Endothelial cell of umbilical vein (primary cell): ENCODE results near the gene KLF15. TPM values are rescaled to one million over a fixed set of nuclear protein-coding genes. Genes with fewer than 3 reads are reported as not detected.
A peak's percentile ranks its signal among the peaks of the same experiment; 100 is the strongest.

Experiments
- BruUV-seq: library from RNA; stranded (reverse); fragments of 400-500 nt; replicated peaks from 2 replicates; lab custom pipeline; 2021; lab: Mats Ljungman, UMichigan
- CTCF ChIA-PET: fragments of 300-600, 350-600 bp; sonication (Branson Sonifier 250); formaldehyde crosslinking; loops from one replicate; lab custom pipeline; 2021; ENCODE audit warnings: antibody characterized with exemption, inconsistent platforms; lab: Charles Lee
- POLR2A ChIA-PET: fragments of 300-600, 350-600 bp; sonication (Branson Sonifier 250); formaldehyde crosslinking; loops from one replicate; lab custom pipeline; 2021; ENCODE audit warnings: antibody characterized with exemption, inconsistent platforms; lab: Charles Lee
- DNase-seq: peaks from one replicate; pipeline ENCODE4 v3.0.0-alpha.2; 2011; ENCODE audit warnings: low read depth, low spot score
- FAIRE-seq: peaks from 2 replicates; lab custom pipeline; 2011; peaks lifted over from hg19 to GRCh38; lab: Jason Lieb, UNC
- H2AFZ ChIP-seq: 2 replicates; pipeline ENCODE4 v1.6.0; 2012; ENCODE audit warnings: low read depth, low read length, control low read depth, inconsistent platforms
- H3K27ac ChIP-seq: 2 replicates; pipeline ENCODE4 v1.5.1; 2011; ENCODE audit warnings: low read depth, mild to moderate bottlenecking, control low read depth, low read length, moderate library complexity; ENCODE audit not compliant: insufficient read depth
- H3K27me3 ChIP-seq, 2 experiments: 2 replicates each; pipeline versions ENCODE4 v1.6.0 to v1.6.1; 2011; ENCODE audit warnings: low read length in 2 of 2, mixed read lengths in 1 of 2; ENCODE audit not compliant: control insufficient read depth in 2 of 2, insufficient read depth in 2 of 2
- H3K36me3 ChIP-seq, 2 experiments: 2 replicates in 1 of 2; 3 replicates in 1 of 2; pipeline ENCODE4 v1.5.1; 2011; ENCODE audit warnings: low read length in 2 of 2, mild to moderate bottlenecking in 1 of 2, moderate library complexity in 1 of 2; ENCODE audit not compliant: control insufficient read depth in 2 of 2, insufficient read depth in 2 of 2; ENCODE audit errors: extremely low read depth in 1 of 2
- H3K4me1 ChIP-seq: 3 replicates; pipeline ENCODE4 v1.5.1; 2011; ENCODE audit warnings: mild to moderate bottlenecking, low read length; ENCODE audit not compliant: control insufficient read depth, insufficient read depth; ENCODE audit errors: extremely low read depth
- H3K4me2 ChIP-seq: 2 replicates; pipeline ENCODE4 v1.6.1; 2011; ENCODE audit warnings: low read length, control low read depth, mixed read lengths; ENCODE audit not compliant: insufficient read depth
- H3K4me3 ChIP-seq, 3 experiments: fragments of 200-600 bp in 1 of 3; sonication (generic), shearing (Covaris generic) in 1 of 3; replicated peaks in 1 of 3; 2 replicates each; pipeline ENCODE4 v1.5.1; 2011 to 2016; ENCODE audit warnings: control low read depth in 3 of 3, low read length in 3 of 3, mild to moderate bottlenecking in 2 of 3, inconsistent platforms in 1 of 3, low read depth in 1 of 3, moderate library complexity in 1 of 3; ENCODE audit not compliant: insufficient read depth in 1 of 3
- H3K79me2 ChIP-seq: 2 replicates; pipeline ENCODE4 v1.6.0; 2012; ENCODE audit warnings: low read length, inconsistent platforms; ENCODE audit not compliant: control insufficient read depth, insufficient read depth
- H3K9ac ChIP-seq: replicated peaks from 2 replicates; pipeline ENCODE3; 2011; ENCODE audit warnings: low read length, control low read depth; ENCODE audit not compliant: insufficient read depth; ENCODE audit errors: extremely low read depth
- H3K9me1 ChIP-seq: replicated peaks from 3 replicates; pipeline ENCODE4 v1.6.0; 2011; ENCODE audit warnings: mild to moderate bottlenecking, low read length; ENCODE audit not compliant: control insufficient read depth, insufficient read depth; ENCODE audit errors: extremely low read depth
- H3K9me3 ChIP-seq: replicated peaks from 2 replicates; pipeline ENCODE4 v1.5.1; 2012; ENCODE audit warnings: low read length, inconsistent platforms; ENCODE audit not compliant: control insufficient read depth, insufficient read depth
- H4K20me1 ChIP-seq: replicated peaks from 2 replicates; pipeline ENCODE3; 2011; ENCODE audit warnings: mild to moderate bottlenecking, low read length; ENCODE audit not compliant: control insufficient read depth, insufficient read depth; ENCODE audit errors: extremely low read depth
- CTCF ChIP-seq, 2 donors: IDR thresholded peaks; 1 replicate in 1 of 2; 2 replicates in 1 of 2; pipeline ENCODE4 v1.5.1; 2011; ENCODE audit warnings: low read length in 2 of 2, mild to moderate bottlenecking in 2 of 2, moderate library complexity in 2 of 2, control low read depth in 1 of 2, inconsistent platforms in 1 of 2, low read depth in 1 of 2; ENCODE audit not compliant: insufficient read depth in 1 of 2; ENCODE audit errors: extremely low read depth in 1 of 2
- EZH2 ChIP-seq: IDR thresholded peaks from 2 replicates; pipeline ENCODE4 v1.6.1; 2012; ENCODE audit warnings: borderline replicate concordance, low read depth, mild to moderate bottlenecking, moderate library complexity, low read length, inconsistent platforms; ENCODE audit not compliant: severe bottlenecking
- FOS ChIP-seq: IDR thresholded peaks from 2 replicates; pipeline ENCODE4 v1.6.1; 2011; ENCODE audit warnings: mild to moderate bottlenecking, low read length, moderate library complexity, borderline replicate concordance; ENCODE audit not compliant: insufficient read depth
- GATA2 ChIP-seq: IDR thresholded peaks from 2 replicates; pipeline ENCODE4 v1.7.0; 2011; ENCODE audit warnings: low read depth, mild to moderate bottlenecking, moderate library complexity, mixed read lengths, low read length; ENCODE audit not compliant: insufficient read length, insufficient read depth
- JUN ChIP-seq: IDR thresholded peaks from 2 replicates; pipeline ENCODE4 v1.6.1; 2011; ENCODE audit warnings: borderline replicate concordance, low read depth; ENCODE audit not compliant: insufficient read length, insufficient read depth
- MAX ChIP-seq: IDR thresholded peaks from 2 replicates; pipeline ENCODE4 v1.6.1; 2011; ENCODE audit not compliant: insufficient read depth, insufficient read length
- MYC ChIP-seq: IDR thresholded peaks from one replicate; pipeline ENCODE4 v1.6.1; 2011; ENCODE audit warnings: mild to moderate bottlenecking, low read depth, low read length
- POLR2A ChIP-seq: IDR thresholded peaks from 2 replicates; pipeline ENCODE4 v1.6.1; 2012; ENCODE audit warnings: low read depth, mild to moderate bottlenecking, control low read depth, low read length
- POLR2AphosphoS5 ChIP-seq: IDR thresholded peaks from 2 replicates; pipeline ENCODE4 v1.6.1; 2012; ENCODE audit warnings: low read depth, mild to moderate bottlenecking, control low read depth, low read length, moderate library complexity; ENCODE audit not compliant: insufficient read depth
- dilution Hi-C: fragments of 300-500 bp; cut with MboI; formaldehyde crosslinking; loops from one replicate; pipeline ENCODE4 v1.15.0; 2019; ENCODE audit warnings: low sequenced_read_pairs; ENCODE audit not compliant: extremely low pct_ligation_motif_present
- intact Hi-C: fragments of 100-400 bp; cut with micrococcal nuclease; formaldehyde crosslinking; loops from one replicate; pipeline ENCODE4 v1.10.0; 2022
- polyA plus RNA-seq, 4 experiments: library from polyadenylated mRNA; depleted of rRNA in 3 of 4; stranded (reverse) in 3 of 4; unstranded in 1 of 4; fragments of >200 nt; gene quantifications; 2 replicates each; pipeline versions ENCODE4 v1.2.1 to v1.2.3, GENCODE V29; 2011 to 2012; ENCODE audit warnings: missing spikeins in 1 of 4
- total RNA-seq: library from RNA; stranded (reverse); gene quantifications from 2 replicates; pipeline ENCODE4 v1.2.3, GENCODE V29; 2021

KLF15 gene
- total and polyA plus RNA-seq, 2 donors (not counting 3 experiments of a cell fraction or from before 2014, with no cell fraction given): 2.2 to 3.0 TPM

- peak overlapping the region; percentile 65 for H3K4me2 ChIP-seq
- ChIA-PET POLR2A (interaction anchor here (0.9 kb wide), 1 partner anchor 130 kb away, joined by 3 read pairs; no protein-coding TSS in a partner anchor), CTCF (interaction anchor here (0.6 to 6.4 kb wide), 26 partner anchors 10 to 1108 kb away, joined by 3 to 112 read pairs (median 4); partner anchors contain the start of genes KLF15 and ZXDC)
- intact Hi-C loops: loop anchor here (1.0 kb wide), 5 partner anchors 33 to 255 kb away; no protein-coding TSS in a partner anchor
- H3K4me1 ChIP-seq: no peaks in the 10 kb centered on the region
- no peak overlapping the region for H3K27ac ChIP-seq
- peaks cover 13 to 18% of the 10 kb centered on the region in 2 experiments for H3K27me3 ChIP-seq
- H3K9me3 ChIP-seq: no peaks in the 10 kb centered on the region
- TF ChIP-seq MYC (no peak), CTCF (IDR thresholded peaks at IDR 0.05; ENCODE audit: extremely low read depth in 1 of 2, insufficient read depth in 1 of 2, low read depth in 1 of 2, low read length in 2 of 2) (peak; percentile 94 to 96)
- no peaks in the 10 kb centered on the region for H3K36me3 ChIP-seq
- no peaks in the 10 kb centered on the region for H3K9me1 ChIP-seq
- no peaks in the 10 kb centered on the region for H3K79me2 ChIP-seq
- H2AFZ ChIP-seq: peak overlapping the region; percentile 56
- H3K9ac ChIP-seq: peak overlapping the region; percentile 30
- peak overlapping the region in 1 of 3 experiments; percentile 16 for H3K4me3 ChIP-seq
- FAIRE-seq: peak; percentile 26
- DNase-seq: peak; percentile 84
- no peaks in the 10 kb centered on the region for H4K20me1 ChIP-seq
- dilution Hi-C loops: no loop called here
- BruUV-seq: no TSS peak
Observed at GRCh38 chr3:126389112-126389793, 32.0 kb upstream of the KLF15 start.

- H3K79me2 ChIP-seq: no peaks in the 10 kb centered on the region
- H3K4me3 ChIP-seq: no peak overlapping the region
- H3K27me3 ChIP-seq: peaks cover 0 to 2% of the 10 kb centered on the region in 2 experiments
- no TSS peak for BruUV-seq
- TF ChIP-seq GATA2: no peak
- no peak for TF ChIP-seq MYC
- no peak for TF ChIP-seq EZH2
- TF ChIP-seq FOS: no peak
- TF ChIP-seq POLR2AphosphoS5: no peak
- TF ChIP-seq CTCF (IDR thresholded peaks at IDR 0.05; ENCODE audit: extremely low read depth in 1 of 2, insufficient read depth in 1 of 2, low read depth in 1 of 2, low read length in 2 of 2): no peak
- no peak for TF ChIP-seq POLR2A
- TF ChIP-seq MAX: no peak
- no peak for TF ChIP-seq JUN
- intact Hi-C loops: no loop called here
- H3K4me2 ChIP-seq: no peak overlapping the region
- DNase-seq (no peak), FAIRE-seq (no peak)
- H3K9ac ChIP-seq: no peak overlapping the region
- POLR2A ChIA-PET: no interaction called here
- dilution Hi-C loops: no loop called here
- H3K9me3 ChIP-seq: no peaks in the 10 kb centered on the region
- no peaks in the 10 kb centered on the region for H3K36me3 ChIP-seq
- CTCF ChIA-PET: interaction anchor here (0.7 to 1.4 kb wide), 2 partner anchors 122 kb away, joined by 3 read pairs; no protein-coding TSS in a partner anchor
- no peaks in the 10 kb centered on the region for H3K4me1 ChIP-seq
- H2AFZ ChIP-seq: no peak overlapping the region
- H4K20me1 ChIP-seq: no peaks in the 10 kb centered on the region
- no peak overlapping the region for H3K27ac ChIP-seq
- no peaks in the 10 kb centered on the region for H3K9me1 ChIP-seq
Observed at GRCh38 chr3:126381966-126382365, 24.8 kb upstream of the KLF15 start.
